ENCODE data around the gene ALDH1A1.

GRCh38 chr9:72979405-72980100 lies 26.7 kb upstream of the ALDH1A1 start:
- no peak for TF ChIP-seq CTCF (tag by site-specific recombination; IDR thresholded peaks at IDR 0.05)
- no peak for TF ChIP-seq ZNF544 (tag by site-specific recombination; IDR thresholded peaks at IDR 0.05)
- no peak for TF ChIP-seq ZNF354C (tag by site-specific recombination; IDR thresholded peaks at IDR 0.05; ENCODE audit: borderline replicate concordance, low read depth)
- TF ChIP-seq ZNF398 (tag by site-specific recombination; IDR thresholded peaks at IDR 0.05) = no peak
- TF ChIP-seq IKZF3 (tag by site-specific recombination; IDR thresholded peaks at IDR 0.05) = no peak
- no peak for TF ChIP-seq ZBTB8A (tag by site-specific recombination; IDR thresholded peaks at IDR 0.05)
- no peak for TF ChIP-seq ZNF423 (tag by site-specific recombination; IDR thresholded peaks at IDR 0.05)
- no peak for TF ChIP-seq REST (tag by site-specific recombination; IDR thresholded peaks at IDR 0.05)
- no peak for TF ChIP-seq ZNF639 (tag by site-specific recombination; IDR thresholded peaks at IDR 0.05)

All from HEK293 (cell line).